GM10847 (cell line): Measurements from ENCODE around the gene SPRY2.

Experiments used
- POLR2A ChIP-seq: IDR thresholded peaks from 2 replicates; pipeline ENCODE4 v1.6.1; 2011; ENCODE audit not compliant: insufficient read length; ENCODE audit errors: extremely low read depth

Gene SPRY2

DNA sequence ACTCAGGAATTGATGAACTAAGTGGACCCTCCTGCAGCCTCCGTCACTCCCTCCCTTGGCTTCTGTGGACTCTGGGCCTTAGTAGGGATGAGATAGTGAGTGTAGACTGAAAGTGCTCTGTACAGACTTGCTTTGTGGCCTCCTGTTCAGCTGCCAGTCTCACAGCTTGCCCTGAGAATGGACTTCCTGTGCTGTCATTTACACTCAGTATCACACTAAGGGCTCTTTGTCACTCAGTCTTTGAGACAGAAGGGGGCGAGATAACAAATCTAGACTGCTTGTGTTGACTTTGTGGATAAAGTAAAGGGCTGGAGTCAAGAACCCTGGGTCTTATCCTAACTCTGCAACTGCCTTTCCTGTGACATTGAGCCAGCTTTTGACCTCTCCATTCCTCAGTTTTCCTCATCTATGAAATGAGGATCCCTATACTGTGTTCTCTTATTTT is 21.0 kb upstream of the SPRY2 start:
- TF ChIP-seq POLR2A, result no peak

DNA sequence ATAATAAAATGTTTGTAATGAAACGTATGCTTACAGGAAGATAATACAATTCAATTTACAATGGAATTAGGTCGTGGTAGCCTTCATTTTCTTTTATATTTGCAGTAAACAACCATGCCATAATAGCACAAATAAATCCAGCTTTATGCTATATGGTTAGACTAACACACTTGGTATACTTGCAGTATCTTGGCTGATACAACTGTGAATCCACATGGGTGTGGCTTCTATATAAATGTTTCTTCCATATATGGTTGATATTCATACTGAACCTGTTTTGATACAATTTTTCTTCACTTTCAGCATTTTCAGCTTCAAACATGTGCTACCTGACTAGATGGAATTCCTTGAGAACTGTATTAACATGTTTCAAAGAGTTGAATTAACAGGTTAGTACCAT is 20.4 kb upstream of the SPRY2 start:
- TF ChIP-seq POLR2A, result no peak

DNA sequence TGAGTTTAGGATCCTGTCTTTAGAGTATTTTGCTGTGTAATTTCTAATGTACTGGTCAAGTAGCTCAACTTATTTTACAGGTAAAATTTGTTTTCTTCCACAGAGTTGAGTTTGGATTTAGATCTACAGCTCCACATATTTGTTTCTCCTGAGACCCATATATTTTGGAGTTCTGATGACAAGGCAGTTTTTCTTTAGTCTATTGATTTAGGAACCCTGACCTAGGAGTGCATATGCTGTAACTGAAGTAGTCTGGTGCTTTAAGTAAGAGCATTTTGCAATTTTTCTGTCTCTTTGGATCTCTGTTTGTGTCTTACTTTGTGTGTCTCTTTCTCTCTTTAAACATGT is 19.5 kb upstream of the SPRY2 start:
- no peak for TF ChIP-seq POLR2A

DNA sequence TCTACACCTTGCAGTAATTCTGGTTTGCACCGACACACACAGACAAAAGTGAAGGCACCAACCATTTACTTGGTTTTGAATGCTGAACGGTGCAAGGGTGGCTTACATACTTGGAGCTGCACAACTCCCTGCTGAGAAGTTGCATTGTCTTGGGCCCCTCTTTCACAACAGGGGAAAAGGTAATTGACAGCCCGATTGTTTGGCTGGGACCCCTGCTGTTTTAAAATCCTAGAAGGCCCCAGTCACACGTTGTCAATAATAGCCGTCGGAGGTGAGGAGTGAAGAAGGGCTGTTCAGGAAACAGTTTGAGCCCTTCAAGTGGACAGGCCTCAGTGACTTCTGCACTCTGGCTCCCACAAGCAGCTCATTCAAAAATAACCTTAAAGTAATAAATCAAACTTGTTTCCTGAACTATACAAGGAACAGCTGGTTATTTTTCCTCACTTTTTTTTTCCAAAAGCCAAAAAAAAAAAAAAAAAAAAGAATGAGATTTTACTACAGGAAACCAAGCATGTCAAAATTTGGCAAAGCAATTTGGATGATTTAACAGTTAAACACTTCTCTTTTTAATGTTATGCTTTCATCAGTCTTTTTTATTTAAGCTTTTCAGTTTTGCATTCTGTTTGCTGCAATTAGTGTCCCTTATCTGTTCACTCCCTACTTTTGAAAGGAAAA is 19.0 kb upstream of the SPRY2 start:
- no peak for TF ChIP-seq POLR2A

DNA sequence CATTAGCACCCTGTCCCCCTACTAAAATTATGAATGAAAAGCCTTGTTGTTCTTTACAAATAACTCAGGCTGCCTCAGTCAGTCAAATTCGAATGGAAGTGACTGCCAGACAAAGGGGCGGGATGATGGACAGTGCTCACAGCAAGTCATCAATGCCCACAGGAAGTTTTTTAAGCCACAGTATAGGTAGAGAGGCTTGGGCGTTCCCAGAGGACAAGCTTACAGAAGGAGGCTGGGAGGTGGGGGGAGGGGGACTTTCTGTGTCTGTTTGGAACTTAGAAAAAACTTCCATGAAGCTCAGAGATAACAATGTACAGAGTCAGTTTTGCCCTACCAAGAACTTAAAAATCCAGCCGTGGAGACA is 18.5 kb upstream of the SPRY2 start:
- TF ChIP-seq POLR2A, result no peak

- no peak for TF ChIP-seq POLR2A
These were observed 7.8 kb upstream of the SPRY2 start for GRCh38 chr13:80348750-80349149.

- no peak for TF ChIP-seq POLR2A
These were observed 7.4 kb upstream of the SPRY2 start for GRCh38 chr13:80348314-80348713.

DNA sequence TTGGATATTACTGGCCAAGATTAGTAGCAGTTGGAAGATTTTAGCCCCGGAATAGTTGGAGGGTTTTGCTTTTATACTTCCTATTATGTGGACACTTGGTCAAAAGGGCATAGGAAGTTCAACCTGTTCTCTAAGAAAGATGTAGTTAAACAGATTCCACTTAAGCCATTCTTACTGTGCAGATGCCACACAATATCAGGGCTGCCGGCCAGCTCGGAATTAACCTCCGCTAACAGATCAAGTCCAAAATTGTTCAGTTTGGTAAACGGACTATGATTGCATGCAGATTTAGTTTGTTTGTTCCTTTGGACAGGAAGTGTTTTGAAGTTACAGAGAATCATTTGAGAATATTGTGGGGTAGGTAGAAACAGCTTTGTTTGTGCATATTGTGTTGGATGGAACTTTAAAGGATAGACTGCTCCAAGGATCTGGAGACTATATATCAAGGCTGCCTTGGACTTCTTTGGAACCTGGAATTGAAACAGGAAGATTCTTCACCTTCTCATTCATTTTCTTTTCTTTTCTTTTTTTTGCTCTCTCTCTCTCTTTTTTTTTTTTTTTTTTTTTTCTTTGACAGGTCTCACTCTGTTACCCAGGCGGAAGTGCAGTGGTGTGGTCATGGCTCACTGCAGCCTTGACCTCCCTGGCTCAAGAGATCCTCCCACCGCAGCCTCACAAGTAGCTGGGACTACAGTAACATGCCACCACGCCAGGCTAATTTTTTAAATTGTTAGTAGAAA is 5.0 kb upstream of the SPRY2 start:
- TF ChIP-seq POLR2A, result no peak

- no peak for TF ChIP-seq POLR2A
These were observed 1.8 kb upstream of the SPRY2 start for GRCh38 chr13:80342471-80343371.

- no peak for TF ChIP-seq POLR2A
These were observed 937 bp upstream of the SPRY2 start for GRCh38 chr13:80341756-80342370.

GRCh38 chr13:80340651-80341100 is 250 bp downstream of the SPRY2 start:
- TF ChIP-seq POLR2A, result no peak

- no peak for TF ChIP-seq POLR2A
These were observed 845 bp downstream of the SPRY2 start for GRCh38 chr13:80339912-80340650.

- no peak for TF ChIP-seq POLR2A
These were observed 1.4 kb downstream of the SPRY2 start for GRCh38 chr13:80339563-80339911.

DNA sequence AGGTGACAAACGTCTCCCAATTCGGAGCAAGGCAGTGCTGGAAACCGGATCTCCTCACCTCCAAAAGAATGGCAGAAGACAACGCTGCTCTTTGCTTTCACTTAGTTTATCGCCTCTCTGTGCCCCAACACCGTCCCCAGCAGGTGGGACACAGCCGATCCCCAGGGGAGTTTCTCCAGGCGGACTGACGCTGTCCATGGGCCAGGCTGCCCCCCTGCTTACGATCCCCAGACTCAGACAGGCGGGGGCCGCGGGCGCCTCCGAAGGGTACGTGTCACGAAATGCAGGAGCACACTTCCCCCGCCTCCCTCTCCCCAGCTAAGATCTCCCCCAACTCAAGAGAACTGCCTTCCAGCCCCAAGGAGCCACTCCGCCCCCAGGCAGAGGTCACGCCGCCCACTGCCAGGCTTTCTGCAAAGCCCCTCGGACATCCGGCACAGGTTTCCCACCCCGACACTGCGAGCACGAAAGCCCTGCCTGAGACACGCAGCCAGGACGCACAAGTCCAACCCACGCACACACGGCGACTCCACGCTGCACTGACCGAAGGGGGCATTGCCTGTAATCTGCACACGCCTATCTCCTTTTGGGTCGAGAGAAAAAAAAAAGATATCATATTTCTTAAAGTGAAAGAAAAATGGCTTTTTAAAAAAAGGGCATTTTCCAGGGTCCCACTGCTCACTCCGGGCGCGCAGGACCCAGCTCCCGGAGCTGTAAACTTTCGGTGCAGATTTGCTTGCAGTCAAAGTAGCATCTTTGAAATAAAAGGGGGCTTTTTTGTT is 2.0 kb downstream of the SPRY2 start:
- TF ChIP-seq POLR2A, result no peak
